ENCODE measurements around the gene OCA2.
"Not testable (repeated sequence)": the region's sequence is repeated elsewhere in the genome, so short reads cannot be mapped to it uniquely, and the experiment has no call there.

OCA2 gene

GRCh38 chr15:28098766-28099554 lies at the start of gene OCA2:
TSS of gene OCA2 (minus strand) at chr15:28099315. CDS start at chr15:28081874, 17,441 bp downstream.
- DNase-seq, result peak; percentile 52

GRCh38 chr15:28147801-28148200 lies 48.7 kb upstream of the OCA2 start:
- DNase-seq, result no peak

GRCh38 chr15:28145419-28145818 lies 46.3 kb upstream of the OCA2 start:
- not testable (repeated sequence) for DNase-seq

GRCh38 chr15:28140062-28140461 lies 40.9 kb upstream of the OCA2 start:
- DNase-seq, result no peak

- DNase-seq, result not testable (repeated sequence)
Observed at GRCh38 chr15:28137408-28138039, 38.4 kb upstream of the OCA2 start.

DNA sequence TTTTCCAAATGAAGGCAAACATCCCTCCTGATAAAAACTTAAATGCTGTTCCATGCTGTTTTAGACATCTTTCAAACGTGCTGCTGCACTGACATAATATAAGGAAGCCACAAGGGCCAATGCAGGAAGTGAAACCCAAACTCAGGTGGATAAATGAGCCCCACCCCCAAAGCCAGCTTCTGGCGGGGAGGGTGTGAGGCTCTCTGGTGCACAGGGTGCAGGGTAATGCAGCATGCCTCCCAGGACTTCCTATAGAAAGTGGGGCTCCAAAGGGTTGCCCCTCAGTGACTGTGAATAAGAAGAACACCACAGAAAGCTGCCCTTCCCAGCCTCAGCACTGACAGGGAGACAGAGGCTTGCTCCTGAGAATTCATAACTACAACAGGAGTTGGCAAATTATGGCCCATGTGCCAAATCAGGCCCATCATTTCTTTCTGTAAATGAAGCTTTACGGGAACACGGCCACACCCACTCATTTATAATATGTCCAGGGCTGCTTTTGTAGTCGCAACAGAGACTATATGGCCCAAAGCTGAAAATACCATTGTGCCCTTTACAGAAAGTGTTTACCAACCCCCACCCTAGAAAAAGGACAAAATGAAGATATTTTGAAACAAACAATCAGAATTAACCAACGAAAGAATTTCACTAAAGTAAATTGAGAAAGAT lies 37.3 kb upstream of the OCA2 start:
- peak; percentile 38 for DNase-seq

- no peak for DNase-seq
Observed at GRCh38 chr15:28133281-28133680, 34.2 kb upstream of the OCA2 start.

GRCh38 chr15:28132524-28133275 lies 33.6 kb upstream of the OCA2 start:
- no peak for DNase-seq

GRCh38 chr15:28131946-28132345 lies 32.8 kb upstream of the OCA2 start:
- DNase-seq, result no peak

DNA sequence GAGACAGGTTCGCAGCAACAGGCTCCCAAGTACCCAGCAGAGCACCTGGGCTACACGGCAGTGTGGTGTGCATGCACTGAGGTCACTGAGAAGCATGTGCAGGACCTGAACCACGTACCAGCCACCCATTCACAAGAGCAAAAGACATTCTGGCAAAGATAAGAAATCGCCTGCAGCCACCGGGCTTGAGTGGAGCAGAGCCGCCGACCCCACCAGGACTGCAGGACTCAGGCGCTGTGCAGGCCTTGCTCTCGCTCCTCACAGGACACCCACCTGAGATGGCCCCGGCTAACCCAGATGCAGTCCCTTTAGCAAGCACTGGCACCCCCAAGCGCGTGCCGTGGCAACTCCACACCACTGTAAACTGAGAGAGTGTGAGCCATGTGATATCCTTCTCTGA lies 32.3 kb upstream of the OCA2 start:
- no peak for DNase-seq

- DNase-seq, result no peak
Observed at GRCh38 chr15:28130651-28131050, 31.5 kb upstream of the OCA2 start.

- no peak for DNase-seq
Observed at GRCh38 chr15:28129231-28129848, 30.2 kb upstream of the OCA2 start.

GRCh38 chr15:28128031-28128430 lies 28.9 kb upstream of the OCA2 start:
- no peak for DNase-seq

DNA sequence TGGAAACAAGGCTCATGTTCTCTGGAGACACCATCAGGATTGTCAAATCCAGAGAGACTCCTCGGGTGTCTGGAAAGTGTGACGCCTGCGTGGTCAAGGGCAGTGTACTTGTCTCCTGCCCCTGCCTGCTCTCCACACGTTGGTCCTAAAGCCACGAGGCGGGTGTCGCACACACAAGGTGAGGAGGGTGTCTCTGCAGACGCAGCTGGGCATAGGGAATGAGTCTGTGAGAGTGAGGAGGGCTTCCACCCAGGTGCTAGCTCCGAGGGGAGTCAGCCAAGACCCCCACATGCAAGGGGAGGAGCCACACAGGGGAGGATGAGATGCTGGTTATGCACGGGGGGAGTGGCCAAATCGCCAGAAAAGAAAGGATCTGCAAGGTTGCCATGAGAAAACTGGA lies 27.9 kb upstream of the OCA2 start:
- DNase-seq, result no peak

GRCh38 chr15:28125673-28126651 lies 26.8 kb upstream of the OCA2 start:
- no peak for DNase-seq

DNA sequence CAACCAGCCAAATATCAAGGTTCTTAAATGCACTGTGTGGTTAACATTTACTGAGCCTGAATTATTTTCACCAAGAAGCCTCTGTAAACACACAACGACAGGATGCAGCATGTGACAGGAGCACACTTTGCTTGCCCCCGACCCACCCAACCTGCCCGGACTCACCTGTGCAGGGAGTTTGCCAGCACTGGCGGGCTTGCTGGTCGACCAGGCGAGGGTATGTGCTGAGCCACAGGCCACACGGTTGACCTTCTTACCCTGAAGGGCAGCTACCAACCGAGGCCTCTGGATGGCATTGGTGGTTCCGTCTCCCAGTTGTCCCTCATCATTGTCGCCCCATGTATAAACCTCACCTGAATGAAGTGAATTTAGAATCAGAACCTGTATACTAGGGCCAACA lies 25.7 kb upstream of the OCA2 start:
- no peak for DNase-seq

DNA sequence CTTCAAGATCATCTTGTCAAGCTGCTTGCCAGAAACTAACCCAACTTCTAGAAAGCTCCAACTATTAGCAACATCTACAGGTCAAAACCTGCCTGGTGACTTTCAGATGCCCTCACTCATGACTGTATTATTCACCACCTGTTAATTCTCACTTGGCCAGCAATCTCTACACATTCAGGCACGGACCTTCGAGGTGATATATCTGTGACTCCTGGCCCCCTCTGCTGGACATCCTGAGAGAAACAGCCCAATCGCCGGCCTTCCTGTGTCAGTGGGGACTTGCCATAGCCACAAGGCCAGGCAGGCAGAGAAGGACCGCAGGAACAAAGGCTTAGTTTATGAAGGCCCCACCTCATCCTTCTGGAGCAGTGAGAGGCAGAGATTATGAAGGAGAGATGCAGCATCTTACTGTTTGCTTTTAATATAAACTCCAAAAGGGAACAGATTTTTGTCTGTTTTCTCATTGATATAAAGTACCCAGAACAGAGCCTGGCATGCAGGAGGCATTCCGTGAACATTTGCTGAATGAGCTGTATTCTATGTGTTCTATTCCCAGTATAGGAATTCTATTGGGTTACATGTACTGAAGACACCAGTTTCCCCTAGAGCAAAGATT lies 24.4 kb upstream of the OCA2 start:
- DNase-seq, result peak; percentile 45

- DNase-seq, result no peak
Observed at GRCh38 chr15:28122038-28122949, 23.2 kb upstream of the OCA2 start.

GRCh38 chr15:28121577-28121976 lies 22.5 kb upstream of the OCA2 start:
- not testable (repeated sequence) for DNase-seq

DNA sequence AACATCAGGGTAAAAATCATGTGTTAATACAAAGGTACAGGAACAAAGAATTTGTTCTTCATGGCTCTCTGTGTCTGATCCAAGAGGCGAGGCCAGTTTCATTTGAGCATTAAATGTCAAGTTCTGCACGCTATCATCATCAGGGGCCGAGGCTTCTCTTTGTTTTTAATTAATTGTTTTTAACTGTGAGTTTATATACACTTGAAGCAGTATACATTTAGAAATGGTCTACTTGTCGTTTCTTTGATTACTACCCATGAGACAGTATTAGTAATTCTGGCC lies 21.2 kb upstream of the OCA2 start:
- no peak for DNase-seq

Data from CD4-positive, alpha-beta T cell treated with Interleukin-6 for 4 hours (primary cell).